Activated naive CD4-positive, alpha-beta T cell treated with anti-CD3 and anti-CD28 coated beads, Interleukin-2, amount 50 U/mL, for 16 hours (primary cell): ENCODE results near the gene HSPA4.
"Not testable (repeated sequence)": the region's sequence is repeated elsewhere in the genome, so short reads cannot be mapped to it uniquely, and the experiment has no call there.

Experiments used
- DNase-seq: peaks from one replicate; pipeline ENCODE4 v3.0.0-alpha.2; 2020

The HSPA4 gene

DNA sequence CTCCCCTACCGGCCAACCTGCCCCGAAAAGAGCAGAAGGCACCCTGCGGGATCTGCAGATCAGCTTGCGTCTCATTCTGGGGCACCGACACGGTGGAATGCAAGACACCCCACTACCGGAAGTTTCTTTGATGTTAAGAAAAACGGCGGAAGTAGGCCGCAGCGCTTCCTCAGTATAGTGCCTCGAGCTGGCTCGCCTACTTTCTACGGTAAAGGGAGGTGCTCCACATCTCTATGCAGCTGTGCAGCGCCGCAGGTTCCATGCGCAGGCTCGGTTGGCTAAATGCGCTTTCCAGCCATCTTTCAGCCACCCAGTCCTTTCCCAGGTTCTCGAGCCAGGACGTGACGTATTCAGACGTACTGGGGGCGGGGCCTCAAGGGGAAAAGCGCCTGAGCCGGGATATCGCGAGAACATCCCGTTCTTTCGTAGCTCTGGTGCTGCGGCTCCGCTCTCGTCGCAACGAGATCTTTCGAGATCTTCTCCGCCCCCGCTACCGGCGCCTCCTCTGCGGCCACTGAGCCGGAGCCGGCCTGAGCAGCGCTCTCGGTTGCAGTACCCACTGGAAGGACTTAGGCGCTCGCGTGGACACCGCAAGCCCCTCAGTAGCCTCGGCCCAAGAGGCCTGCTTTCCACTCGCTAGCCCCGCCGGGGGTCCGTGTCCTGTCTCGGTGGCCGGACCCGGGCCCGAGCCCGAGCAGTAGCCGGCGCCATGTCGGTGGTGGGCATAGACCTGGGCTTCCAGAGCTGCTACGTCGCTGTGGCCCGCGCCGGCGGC lies at the start of gene HSPA4:
Gene HSPA4, plus strand, starts transcription at position 472 of the 775 bp plus-strand sequence. Its CDS starts 238 bp downstream, at position 710.
- peak; percentile 97 for DNase-seq

GRCh38 chr5:133006653-133007052 lies 45.2 kb upstream of the HSPA4 start:
- no peak for DNase-seq

GRCh38 chr5:133008455-133008854 lies 43.4 kb upstream of the HSPA4 start:
- DNase-seq = not testable (repeated sequence)

GRCh38 chr5:133015466-133015865 lies 36.3 kb upstream of the HSPA4 start:
- DNase-seq = no peak

DNA sequence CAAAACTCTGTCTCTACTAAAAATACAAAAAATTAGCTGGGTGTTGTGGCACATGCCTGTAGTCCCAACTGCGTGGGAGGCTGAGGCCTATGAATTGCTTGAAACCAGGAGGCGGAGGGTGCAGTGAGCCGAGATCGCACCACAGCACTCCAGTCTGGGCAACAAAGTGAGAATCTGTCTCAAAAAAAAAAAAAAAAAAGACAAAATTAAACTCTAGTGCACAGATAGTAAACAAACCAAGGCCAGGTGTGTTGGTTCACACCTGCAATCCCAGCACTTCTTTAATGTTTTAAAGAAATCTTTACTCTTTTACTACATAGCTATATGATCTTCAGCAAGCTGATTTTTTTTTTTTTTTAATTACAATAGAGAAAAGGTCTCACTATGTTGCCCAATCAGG lies 33.8 kb upstream of the HSPA4 start:
- DNase-seq = no peak

DNA sequence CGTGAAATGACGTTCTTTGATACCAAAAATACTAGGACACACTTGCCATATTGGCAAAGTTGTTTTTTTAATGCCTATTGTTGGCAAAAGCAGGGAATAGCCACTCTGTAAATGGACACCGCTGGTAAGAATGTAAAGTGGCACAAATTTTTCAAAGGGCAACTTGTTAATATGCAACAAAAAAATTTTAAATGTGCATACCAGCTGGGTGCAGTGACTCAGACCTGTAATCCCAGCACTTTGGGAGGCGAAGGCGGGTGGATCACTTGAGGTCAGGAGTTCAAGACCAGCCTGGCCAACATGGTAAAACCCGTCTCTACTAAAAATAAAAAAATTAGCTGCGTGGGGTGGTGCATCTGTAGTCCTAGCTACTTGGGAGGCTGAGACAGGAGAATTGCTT lies 32.3 kb upstream of the HSPA4 start:
- not testable (repeated sequence) for DNase-seq

DNA sequence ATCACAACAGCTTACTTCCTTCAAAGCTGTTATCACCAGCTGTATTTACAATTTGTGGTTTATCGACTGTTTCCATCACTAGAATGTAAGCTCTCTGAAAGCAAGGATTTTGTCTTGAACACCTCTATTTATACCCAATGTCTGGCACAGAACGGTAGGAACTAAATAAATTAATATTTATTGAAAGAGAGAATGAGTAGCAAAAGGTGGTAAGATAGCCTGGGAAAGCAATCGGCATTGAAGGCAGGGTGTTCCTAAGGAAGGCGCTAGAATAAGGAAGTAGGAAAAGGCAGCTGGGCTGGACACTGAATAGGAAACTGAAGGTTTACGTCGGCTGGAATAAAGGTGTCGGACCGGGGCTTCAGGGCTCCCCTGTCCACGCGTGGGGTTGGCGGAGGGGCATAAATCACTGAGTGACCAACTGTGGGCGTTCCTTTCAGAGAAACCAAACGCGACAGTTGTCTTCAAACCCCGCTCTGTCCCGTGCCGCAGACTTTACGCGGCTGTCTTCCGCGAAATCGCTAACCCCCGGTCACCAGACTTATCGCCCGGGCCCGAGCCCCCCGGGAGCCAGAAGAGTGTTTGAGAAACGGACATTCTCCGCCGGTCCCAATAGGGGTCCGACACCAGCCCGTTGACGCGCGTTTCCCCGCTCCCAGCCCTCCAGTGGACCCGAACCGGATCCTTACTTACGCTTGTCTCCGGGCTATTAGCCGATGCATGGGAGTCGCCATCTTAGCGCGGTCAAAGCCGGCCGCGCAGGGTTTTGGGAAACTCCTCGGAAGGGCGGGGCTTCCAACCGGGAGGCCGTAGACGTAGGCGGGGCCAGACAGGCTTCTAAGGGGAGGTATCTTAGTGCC lies 25.8 kb upstream of the HSPA4 start, which contains the start of gene ZCCHC10:
Gene ZCCHC10, minus strand, starts transcription at position 746 of the 860 bp plus-strand sequence. Its CDS starts 12 bp downstream, at position 734.
- peak; percentile 94 for DNase-seq

DNA sequence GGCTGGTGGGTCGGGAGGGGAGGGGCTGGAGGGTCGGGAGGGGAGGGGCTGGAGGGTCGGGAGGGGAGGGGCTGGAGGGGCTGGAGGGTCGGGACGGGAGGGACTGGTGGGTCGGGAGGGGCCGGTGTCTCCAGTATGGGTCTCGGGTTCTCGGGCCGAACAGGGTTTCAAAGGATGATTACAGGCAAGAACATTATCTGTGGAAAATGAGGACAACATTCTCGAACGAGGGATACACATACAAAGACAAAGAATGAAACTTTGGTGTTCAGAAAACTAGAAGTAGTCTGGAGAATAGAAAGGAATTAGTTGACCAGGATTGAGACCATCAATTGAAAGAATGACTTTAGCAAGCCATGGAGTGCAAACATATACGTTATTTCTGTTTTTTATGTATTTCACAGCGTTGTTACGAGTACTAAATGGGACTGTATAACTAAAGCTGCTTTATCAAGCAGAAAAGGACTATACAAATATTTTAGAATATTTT lies 25.1 kb upstream of the HSPA4 start:
- DNase-seq = no peak

- DNase-seq = no peak
Observed at GRCh38 chr5:133029416-133029815, 22.4 kb upstream of the HSPA4 start.

DNA sequence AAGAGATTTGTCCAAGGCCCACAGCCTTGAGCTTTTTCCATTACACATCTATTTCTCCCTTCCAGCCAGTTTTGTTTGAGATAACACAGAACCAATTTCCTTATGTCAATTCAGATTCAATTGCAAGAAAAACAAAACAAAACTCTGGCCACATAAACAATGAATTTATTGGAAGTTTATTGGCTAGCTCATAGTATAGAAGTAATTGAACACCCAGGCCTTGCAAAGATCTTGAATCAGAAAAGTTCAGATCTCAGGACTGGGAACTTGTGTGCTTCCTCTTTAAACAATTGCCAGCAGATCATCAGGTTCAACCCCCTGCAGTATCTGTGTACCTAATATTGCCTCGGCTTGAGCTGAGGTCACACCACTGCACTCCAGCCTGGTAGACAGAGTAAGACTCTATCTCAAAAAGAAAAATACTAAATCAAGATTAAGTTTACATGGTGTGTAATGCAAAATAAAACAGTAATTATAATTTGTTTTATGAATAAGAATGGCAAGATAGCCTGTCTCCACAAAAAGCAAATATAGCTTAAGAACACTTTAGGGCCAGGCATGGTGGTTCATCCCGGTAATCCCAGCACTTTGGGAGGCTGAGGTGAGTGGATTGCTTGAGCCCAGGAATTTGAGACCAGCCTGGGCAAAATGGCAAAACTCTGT lies 21.3 kb upstream of the HSPA4 start:
- DNase-seq = no peak

DNA sequence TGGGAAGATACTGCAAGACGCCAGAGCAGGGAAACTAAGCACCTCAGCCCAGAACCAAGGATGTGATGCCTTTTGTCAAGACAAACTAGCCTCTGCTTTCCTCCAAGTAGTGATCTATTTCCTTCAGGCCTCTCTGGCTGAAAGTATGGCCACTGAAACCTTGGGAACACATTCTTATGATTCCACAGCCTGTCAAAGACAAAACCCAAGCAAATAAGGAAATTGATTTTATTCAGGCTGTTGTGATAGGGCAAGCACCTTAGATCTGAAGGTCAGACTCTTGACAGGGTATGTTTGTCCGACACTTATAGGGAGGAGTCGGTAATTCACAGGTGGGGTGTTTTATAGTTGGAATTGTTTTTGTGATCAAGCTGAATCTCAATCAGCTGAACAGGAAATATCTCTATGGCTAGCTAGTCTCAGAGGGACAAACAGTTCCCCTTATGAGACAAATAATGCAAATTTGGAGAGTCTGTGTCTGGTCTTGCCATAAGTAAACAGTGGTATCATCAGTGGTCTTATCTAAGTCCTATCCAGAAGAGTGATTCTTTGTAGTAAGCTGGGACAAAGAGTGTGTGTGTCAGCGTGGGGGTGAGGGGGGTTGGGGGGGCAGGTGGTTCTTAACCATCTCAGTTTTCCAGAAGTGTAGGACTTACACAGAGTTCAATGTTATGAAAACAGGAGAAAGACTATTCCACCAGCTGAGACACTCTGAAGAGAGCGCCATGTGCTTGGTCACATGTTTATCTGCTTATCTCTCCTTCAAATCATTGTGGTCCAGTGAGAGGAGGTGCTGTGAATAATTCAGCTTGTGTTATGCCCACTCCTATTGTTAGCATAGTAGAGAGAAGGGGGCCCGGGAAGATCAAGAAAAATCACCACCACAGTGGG lies 18.7 kb upstream of the HSPA4 start:
- no peak for DNase-seq

- no peak for DNase-seq
Observed at GRCh38 chr5:133034064-133034463, 17.7 kb upstream of the HSPA4 start.

DNA sequence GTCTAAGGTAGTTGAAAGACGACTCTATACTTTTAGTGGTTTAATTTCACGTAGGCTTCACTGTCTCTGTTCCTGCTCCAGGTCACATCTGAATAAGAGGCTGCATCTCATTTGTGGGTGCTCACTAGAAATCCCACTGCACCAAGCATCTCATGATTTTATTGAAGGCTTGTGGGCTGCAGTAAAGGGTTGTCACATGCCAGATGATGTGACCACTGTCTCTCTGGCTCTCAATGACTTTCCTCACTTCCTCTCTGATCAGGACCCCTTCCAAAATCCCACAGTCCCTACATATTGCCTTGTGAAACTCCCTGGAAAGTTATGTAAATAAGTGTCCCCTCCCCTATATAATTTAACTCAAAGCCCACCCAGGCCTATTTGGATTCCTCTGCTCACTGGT lies 16.6 kb upstream of the HSPA4 start:
- no peak for DNase-seq

GRCh38 chr5:133036677-133037076 lies 15.1 kb upstream of the HSPA4 start:
- not testable (repeated sequence) for DNase-seq

- no peak for DNase-seq
Observed at GRCh38 chr5:133041157-133041784, 10.5 kb upstream of the HSPA4 start.

DNA sequence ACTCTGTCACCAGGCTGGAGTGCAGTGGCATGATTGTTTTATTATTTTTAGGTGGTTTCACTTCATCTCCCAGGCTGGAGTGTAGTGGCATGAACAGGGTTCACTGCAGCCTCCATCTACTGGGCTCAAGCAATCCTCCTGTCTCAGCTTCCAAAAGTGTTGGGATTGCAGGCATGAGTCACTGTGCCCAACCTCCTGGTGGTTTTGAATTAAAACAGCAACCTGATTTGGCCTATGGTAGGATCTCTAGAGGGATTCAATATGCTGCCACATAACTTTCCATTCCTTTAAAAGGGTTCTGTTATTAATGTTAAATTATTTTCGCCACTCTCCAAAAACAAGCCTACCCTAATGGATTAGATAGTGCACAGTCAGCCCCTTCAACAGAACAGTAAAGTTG lies 9.9 kb upstream of the HSPA4 start:
- DNase-seq = no peak

DNA sequence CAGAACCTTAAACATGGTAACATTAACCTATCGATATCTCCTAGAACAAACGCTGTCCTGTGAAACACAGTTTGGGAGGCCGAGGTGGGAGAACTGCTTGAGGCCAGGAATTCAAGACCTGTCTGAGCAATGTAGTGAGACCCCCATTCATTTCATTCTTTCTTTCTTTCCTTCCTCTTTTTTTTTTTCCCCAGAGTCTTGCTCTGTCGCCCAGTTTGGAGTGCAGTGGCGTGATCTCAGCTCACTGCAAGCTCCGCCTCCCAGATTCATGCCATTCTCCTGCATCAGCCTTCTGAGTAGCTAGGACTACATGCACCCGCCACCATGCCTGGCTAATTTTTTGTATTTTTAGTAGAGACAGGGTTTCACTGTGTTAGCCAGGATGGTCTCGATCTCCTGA lies 5.3 kb upstream of the HSPA4 start:
- DNase-seq = not testable (repeated sequence)

- no peak for DNase-seq
Observed at GRCh38 chr5:133047404-133047803, 4.4 kb upstream of the HSPA4 start.

DNA sequence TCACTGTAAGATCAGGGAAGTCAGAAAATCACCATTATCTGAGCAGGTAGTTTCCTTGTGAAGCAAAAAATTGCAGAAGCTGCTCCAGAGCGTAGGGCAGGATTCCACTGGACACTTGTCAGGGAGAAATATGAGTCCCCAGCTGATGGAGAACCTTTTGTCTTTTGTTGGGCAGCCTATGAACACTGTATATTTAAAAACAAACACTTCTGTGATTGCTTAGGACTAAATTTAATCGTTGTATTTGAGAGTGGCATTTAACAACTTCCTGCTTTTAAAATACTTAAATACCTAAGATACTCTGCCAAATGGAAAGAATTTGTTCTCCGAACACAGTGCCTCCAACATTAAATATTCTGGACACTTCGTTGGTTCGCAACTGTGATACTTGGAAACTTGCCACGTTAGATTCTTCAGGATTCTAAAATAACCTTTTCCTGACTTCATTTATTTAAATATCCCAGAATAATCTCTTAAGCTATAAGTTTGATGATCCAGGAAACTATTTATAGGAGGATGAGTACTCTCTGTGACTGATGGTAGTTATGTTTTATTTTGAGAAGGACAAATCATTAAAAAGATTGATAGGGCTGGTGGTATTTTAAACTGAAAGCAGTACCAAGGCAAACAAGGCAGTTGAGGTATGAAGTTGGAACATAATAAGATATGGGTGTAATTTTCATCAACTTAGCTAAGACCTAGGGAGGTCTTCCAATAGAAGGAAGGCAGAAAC lies 2.7 kb upstream of the HSPA4 start:
- DNase-seq = no peak

DNA sequence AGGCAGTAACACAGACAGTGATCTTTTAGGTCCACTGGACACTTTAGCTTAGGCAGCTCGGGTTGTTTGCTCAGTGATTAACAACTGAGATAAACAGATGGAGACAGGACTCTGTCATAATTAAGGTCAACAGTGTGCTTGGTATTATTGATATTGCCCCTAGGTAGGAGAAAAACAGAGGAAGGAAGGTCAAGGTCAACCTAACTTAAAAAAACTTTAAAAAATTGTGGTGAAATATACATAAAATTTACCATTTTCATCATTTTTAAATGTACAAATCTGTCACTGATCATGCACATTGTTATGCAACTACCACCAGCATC lies 2.1 kb upstream of the HSPA4 start:
- DNase-seq = no peak

- no peak for DNase-seq
Observed at GRCh38 chr5:133050521-133050920, 1.3 kb upstream of the HSPA4 start.
